ENCODE data around the gene KAZN. TPM values are rescaled to one million over a fixed set of nuclear protein-coding genes. Genes with fewer than 3 reads are reported as not detected.
A peak's percentile ranks its signal among the peaks of the same experiment; 100 is the strongest.

Gene KAZN
- total and polyA plus RNA-seq, 2 of the 8 experiments (the other 6 are each of a cell fraction or from before 2014, with no cell fraction given): 3.7 to 11.8 TPM

DNA sequence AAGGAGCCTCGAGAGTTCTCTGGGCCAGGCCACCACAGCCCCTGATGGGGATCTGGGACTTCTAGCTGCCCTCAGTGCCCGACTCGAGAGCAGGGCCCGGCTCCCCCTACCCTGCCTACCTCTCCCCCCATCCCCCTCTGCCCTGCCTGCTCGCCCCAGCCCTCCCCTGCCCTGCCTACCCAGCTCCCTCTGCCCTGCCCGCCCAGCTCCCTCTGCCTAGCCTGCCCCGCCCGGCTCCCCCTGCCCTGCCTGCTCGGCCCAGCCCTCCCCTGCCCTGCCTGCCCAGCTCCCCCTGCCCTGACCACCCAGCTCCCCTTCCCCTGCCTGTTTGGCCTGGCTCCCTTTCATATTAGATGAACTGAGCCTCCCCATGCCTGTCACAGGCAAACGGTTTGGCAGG is 437.6 kb downstream of the KAZN start:
- Histone ChIP-seq H2BK20ac (ENCODE audit: low read length) (no peak overlapping the region), H3K9ac (replicated peaks in 1 of 4; ENCODE audit: extremely low read depth in 1 of 4, low read depth in 3 of 4, low read length in 3 of 4) (no peak overlapping the region), H3K23me2 (ENCODE audit: low read depth, low read length) (no peaks in the 10 kb centered on the region), H3K23ac (ENCODE audit: insufficient read length) (no peak overlapping the region), H3K4me2 (ENCODE audit: insufficient read depth in 1 of 2, low read depth in 2 of 2, low read length in 2 of 2) (no peak overlapping the region), H4K91ac (replicated peaks; ENCODE audit: insufficient read length, low read length) (no peak overlapping the region), H3K4me1 (replicated peaks in 1 of 4; ENCODE audit: control insufficient read depth in 3 of 4, insufficient read depth in 4 of 4, low read length in 3 of 4) (no peaks in the 10 kb centered on the region; a peak in 1 of 7 replicates), H4K5ac (ENCODE audit: insufficient read length, low read depth, low read length) (no peak overlapping the region), H2BK12ac (ENCODE audit: low read depth, low read length) (no peak overlapping the region), H3K4ac (replicated peaks; ENCODE audit: insufficient read length, low read depth, low read length) (no peak overlapping the region), H3K4me3 (ENCODE audit: extremely low read depth in 1 of 4, insufficient read depth in 2 of 4, low read depth in 3 of 4, low read length in 4 of 4) (no peak overlapping the region), H4K20me1 (replicated peaks in 1 of 2; ENCODE audit: control insufficient read depth in 1 of 2, insufficient read depth in 2 of 2, low read length in 2 of 2) (no peaks in the 10 kb centered on the region), H2BK5ac (ENCODE audit: low read depth, low read length) (no peak overlapping the region), H3K56ac (replicated peaks; ENCODE audit: insufficient read length, low read depth, low read length) (no peak overlapping the region), H3K79me1 (ENCODE audit: low read depth, low read length) (no peaks in the 10 kb centered on the region), H3K18ac (ENCODE audit: extremely low read depth, low read length) (no peak overlapping the region), H3K27ac (ENCODE audit: low read depth, low read length) (no peak overlapping the region), H2AK5ac (ENCODE audit: low read depth, low read length) (no peak overlapping the region), H3K36me3 (ENCODE audit: control insufficient read depth in 2 of 4, insufficient read depth in 4 of 4, low read length in 3 of 4) (no peaks in the 10 kb centered on the region), H3K27me3 (replicated peaks in 1 of 4; ENCODE audit: control insufficient read depth in 3 of 4, extremely low read depth in 1 of 4, insufficient read depth in 3 of 4, low read length in 3 of 4) (no peaks in the 10 kb centered on the region), H2AFZ (ENCODE audit: low read length) (no peak overlapping the region), H3K79me2 (ENCODE audit: control insufficient read depth in 1 of 2, insufficient read depth in 2 of 2, low read length in 2 of 2) (no peaks in the 10 kb centered on the region), H2BK120ac (replicated peaks; ENCODE audit: low read depth, low read length) (no peak overlapping the region), H4K8ac (ENCODE audit: extremely low read depth, insufficient read depth, low read length) (0 out of 2 replicates have a peak overlapping the region, but pooled peaks have one; percentile 42), H3K9me3 (ENCODE audit: insufficient read depth in 2 of 2, low read depth in 1 of 2, low read length in 1 of 2) (no peaks in the 10 kb centered on the region), H3K14ac (ENCODE audit: insufficient read length) (no peak overlapping the region), H2BK15ac (ENCODE audit: low read length) (no peak overlapping the region)
- ChIA-PET POLR2A (ENCODE audit: partially characterized antibody) (no interaction called here), CTCF (ENCODE audit: partially characterized antibody) (interaction anchor here (0.9 to 3.8 kb wide), 18 partner anchors 9 to 958 kb away, joined by 3 to 32 read pairs (median 4); no protein-coding TSS in a partner anchor)
- TF ChIP-seq KDM1A (IDR thresholded peaks at IDR 0.05; ENCODE audit: borderline replicate concordance, low read length): no peak
- no peak for TF ChIP-seq SIRT6 (IDR thresholded peaks at IDR 0.05; ENCODE audit: low read length)
- TF ChIP-seq SUZ12 (IDR thresholded peaks at IDR 0.05; ENCODE audit: low read length): no peak
- TF ChIP-seq, protein P1, sequence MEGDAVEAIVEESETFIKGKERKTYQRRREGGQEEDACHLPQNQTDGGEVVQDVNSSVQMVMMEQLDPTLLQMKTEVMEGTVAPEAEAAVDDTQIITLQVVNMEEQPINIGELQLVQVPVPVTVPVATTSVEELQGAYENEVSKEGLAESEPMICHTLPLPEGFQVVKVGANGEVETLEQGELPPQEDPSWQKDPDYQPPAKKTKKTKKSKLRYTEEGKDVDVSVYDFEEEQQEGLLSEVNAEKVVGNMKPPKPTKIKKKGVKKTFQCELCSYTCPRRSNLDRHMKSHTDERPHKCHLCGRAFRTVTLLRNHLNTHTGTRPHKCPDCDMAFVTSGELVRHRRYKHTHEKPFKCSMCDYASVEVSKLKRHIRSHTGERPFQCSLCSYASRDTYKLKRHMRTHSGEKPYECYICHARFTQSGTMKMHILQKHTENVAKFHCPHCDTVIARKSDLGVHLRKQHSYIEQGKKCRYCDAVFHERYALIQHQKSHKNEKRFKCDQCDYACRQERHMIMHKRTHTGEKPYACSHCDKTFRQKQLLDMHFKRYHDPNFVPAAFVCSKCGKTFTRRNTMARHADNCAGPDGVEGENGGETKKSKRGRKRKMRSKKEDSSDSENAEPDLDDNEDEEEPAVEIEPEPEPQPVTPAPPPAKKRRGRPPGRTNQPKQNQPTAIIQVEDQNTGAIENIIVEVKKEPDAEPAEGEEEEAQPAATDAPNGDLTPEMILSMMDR (IDR thresholded peaks at IDR 0.05; ENCODE audit: control extremely low read depth in 1 of 3, insufficient read depth in 1 of 3, low read depth in 1 of 3, low read length in 3 of 3): no peak
- TF ChIP-seq RXRA (IDR thresholded peaks at IDR 0.05; ENCODE audit: insufficient read depth, low read depth, low read length): no peak
- no peak for TF ChIP-seq SIN3A (conservative IDR thresholded peaks at IDR 0.05 in 1 of 2, IDR thresholded peaks at IDR 0.05 in 1 of 2; ENCODE audit: low read depth in 1 of 2, low read length in 2 of 2)
- TF ChIP-seq BACH1 (IDR thresholded peaks at IDR 0.05; ENCODE audit: low read length): no peak
- no peak for TF ChIP-seq NRF1 (IDR thresholded peaks at IDR 0.05; ENCODE audit: low read depth, low read length)
- TF ChIP-seq HDAC6 (IDR thresholded peaks at IDR 0.05; ENCODE audit: low read depth, low read length): no peak
- no peak for TF ChIP-seq CBX8 (IDR thresholded peaks at IDR 0.05; ENCODE audit: borderline replicate concordance, low read depth, low read length)
- no peak for DNase-seq (ENCODE audit: low read depth in 1 of 2, low spot score in 2 of 2)
- 77% methylated on average over 2 of the region's 10 CpGs; no CpG with 5 or more reads in 1 of the 2 experiments for WGBS, 2 experiments (ENCODE audit: extremely low coverage in 1 of 2, insufficient coverage in 1 of 2, insufficient read length in 1 of 2, insufficient replicate concordance in 2 of 2, low coverage in 1 of 2, low lambda C conversion rate in 2 of 2, missing lambda C conversion rate in 1 of 2)
- FAIRE-seq: no peak
